A549 treated with DMSO at 1 μM for 4 hours (cell line): ENCODE results near the gene MAGEA2B. TPM values are rescaled to one million over a fixed set of nuclear protein-coding genes. Genes with fewer than 3 reads are reported as not detected.

Experiments
- total RNA-seq: library from RNA; stranded (reverse); fragments of 200-300 nt; extraction: Qiagen RNA extraction; gene quantifications from 5 replicates; pipeline ENCODE4 v1.2.3, GENCODE V29; 2022; ENCODE audit warnings: low read depth

Gene MAGEA2B
- 0.12 TPM in 1 of 5 replicates, not detected in the others for total RNA-seq

GRCh38 chrX:152713815-152714787 lies at the start of gene MAGEA2B:
Gene MAGEA2B (plus strand): TSS chrX:152714628. CDS start chrX:152717107, 2,479 bp downstream.

GRCh38 chrX:152697952-152698931 lies 16.2 kb upstream of the MAGEA2B start, which contains the start of gene MAGEA3:
Gene MAGEA3 (plus strand): TSS chrX:152698794. CDS start chrX:152700833, 2,039 bp downstream.

GRCh38 chrX:152709173-152709572 lies 5.3 kb upstream of the MAGEA2B start, which contains the start of gene CSAG2:
Gene CSAG2 (minus strand): TSS chrX:152709273. CDS start chrX:152709112, 161 bp downstream.

GRCh38 chrX:152733261-152733975 lies 19.0 kb downstream of the MAGEA2B start, which contains the start of the genes CSAG1 and MAGEA12:
Gene CSAG1 (minus strand): TSS chrX:152733721. CDS start chrX:152732460, 1,261 bp downstream.
Gene MAGEA12 (plus strand): TSS chrX:152733757. CDS start chrX:152736162, 2,405 bp downstream.

GRCh38 chrX:152753686-152754650 lies 39.5 kb downstream of the MAGEA2B start, which contains the start of gene MAGEA2:
Gene MAGEA2 (minus strand): TSS chrX:152753842. CDS start chrX:152751363, 2,479 bp downstream.

GRCh38 chrX:152758918-152759317 lies 44.5 kb downstream of the MAGEA2B start, which contains the start of gene CSAG3:
Gene CSAG3 (plus strand): TSS chrX:152759218.

Other genes starting within 250 kb of the MAGEA2B start
- gene GABRQ, start 76.7 kb upstream of the MAGEA2B start, total RNA-seq, result 0.22 to 0.27 TPM (median 0.24 TPM) in 5 replicates
- gene MAGEA3, start 15.8 kb upstream of the MAGEA2B start, total RNA-seq, result 2.8 to 5.4 TPM (median 3.4 TPM) in 5 replicates
- not detected in 5 replicates for gene CSAG2, start 5.4 kb upstream of the MAGEA2B start, total RNA-seq
- gene CSAG1, start 19.1 kb downstream of the MAGEA2B start, total RNA-seq, result 0.18 to 0.38 TPM (median 0.30 TPM) in 4 of 5 replicates, not detected in the other
- gene MAGEA12, start 19.1 kb downstream of the MAGEA2B start, total RNA-seq, result 0.15 to 0.24 TPM (median 0.17 TPM) in 5 replicates
- 0.07 to 0.13 TPM (median 0.09 TPM) in 3 of 5 replicates, not detected in the others for gene MAGEA2, start 39.2 kb downstream of the MAGEA2B start, total RNA-seq
- not detected in 5 replicates for gene CSAG3, start 44.6 kb downstream of the MAGEA2B start, total RNA-seq
- gene MAGEA6, start 55.1 kb downstream of the MAGEA2B start, total RNA-seq, result 11.6 to 13.0 TPM (median 12.7 TPM) in 5 replicates
- gene CETN2, start 116.1 kb downstream of the MAGEA2B start, total RNA-seq, result 68.5 to 78.5 TPM (median 73.4 TPM) in 5 replicates
- 39.7 to 43.4 TPM (median 41.6 TPM) in 5 replicates for gene NSDHL, start 116.4 kb downstream of the MAGEA2B start, total RNA-seq
- gene ZNF185, start 183.4 kb downstream of the MAGEA2B start, total RNA-seq, result 6.3 to 8.1 TPM (median 7.4 TPM) in 5 replicates